ENCODE measurements around the gene CYP8B1. TPM values are rescaled to one million over a fixed set of nuclear protein-coding genes. Genes with fewer than 3 reads are reported as not detected.

Gene CYP8B1
- total and polyA plus RNA-seq, 9 of the 15 experiments (the other 6 are each of a cell fraction or from before 2014, with no cell fraction given): 0.04 TPM; not detected in 8

DNA sequence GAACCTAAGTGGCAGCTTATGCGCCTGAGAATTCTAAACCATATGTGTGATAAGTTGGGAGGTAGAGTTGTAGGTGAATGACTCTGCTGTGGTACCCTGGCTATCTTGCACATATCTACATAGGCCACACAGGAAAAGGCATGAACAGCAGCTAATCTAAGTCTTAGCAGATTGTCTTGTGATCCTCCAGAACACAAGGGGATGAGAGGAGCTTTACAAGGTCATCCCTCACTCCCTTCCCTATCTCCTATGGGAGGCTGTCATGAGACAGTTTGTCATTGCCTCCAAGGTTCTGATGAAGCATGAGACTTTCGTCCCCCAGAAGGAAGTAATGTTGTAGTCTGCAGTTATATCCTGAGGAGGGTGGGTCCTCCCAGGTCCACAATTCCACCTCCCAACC is 26.6 kb upstream of the CYP8B1 start (continued):
- TF ChIP-seq TFAM (CRISPR knock-in tag; conservative IDR thresholded peaks at IDR 0.05): no peak
- no peak for TF ChIP-seq ATF7 (IDR thresholded peaks at IDR 0.05)
- peak; percentile 24; the same call in 1 of the 2 replicates for TF ChIP-seq SMARCA4 (IDR thresholded peaks at IDR 0.05)
- TF ChIP-seq RBM14 (IDR thresholded peaks at IDR 0.05; ENCODE audit: borderline replicate concordance, insufficient read depth, low read depth, low read length): no peak
- TF ChIP-seq, protein P1, sequence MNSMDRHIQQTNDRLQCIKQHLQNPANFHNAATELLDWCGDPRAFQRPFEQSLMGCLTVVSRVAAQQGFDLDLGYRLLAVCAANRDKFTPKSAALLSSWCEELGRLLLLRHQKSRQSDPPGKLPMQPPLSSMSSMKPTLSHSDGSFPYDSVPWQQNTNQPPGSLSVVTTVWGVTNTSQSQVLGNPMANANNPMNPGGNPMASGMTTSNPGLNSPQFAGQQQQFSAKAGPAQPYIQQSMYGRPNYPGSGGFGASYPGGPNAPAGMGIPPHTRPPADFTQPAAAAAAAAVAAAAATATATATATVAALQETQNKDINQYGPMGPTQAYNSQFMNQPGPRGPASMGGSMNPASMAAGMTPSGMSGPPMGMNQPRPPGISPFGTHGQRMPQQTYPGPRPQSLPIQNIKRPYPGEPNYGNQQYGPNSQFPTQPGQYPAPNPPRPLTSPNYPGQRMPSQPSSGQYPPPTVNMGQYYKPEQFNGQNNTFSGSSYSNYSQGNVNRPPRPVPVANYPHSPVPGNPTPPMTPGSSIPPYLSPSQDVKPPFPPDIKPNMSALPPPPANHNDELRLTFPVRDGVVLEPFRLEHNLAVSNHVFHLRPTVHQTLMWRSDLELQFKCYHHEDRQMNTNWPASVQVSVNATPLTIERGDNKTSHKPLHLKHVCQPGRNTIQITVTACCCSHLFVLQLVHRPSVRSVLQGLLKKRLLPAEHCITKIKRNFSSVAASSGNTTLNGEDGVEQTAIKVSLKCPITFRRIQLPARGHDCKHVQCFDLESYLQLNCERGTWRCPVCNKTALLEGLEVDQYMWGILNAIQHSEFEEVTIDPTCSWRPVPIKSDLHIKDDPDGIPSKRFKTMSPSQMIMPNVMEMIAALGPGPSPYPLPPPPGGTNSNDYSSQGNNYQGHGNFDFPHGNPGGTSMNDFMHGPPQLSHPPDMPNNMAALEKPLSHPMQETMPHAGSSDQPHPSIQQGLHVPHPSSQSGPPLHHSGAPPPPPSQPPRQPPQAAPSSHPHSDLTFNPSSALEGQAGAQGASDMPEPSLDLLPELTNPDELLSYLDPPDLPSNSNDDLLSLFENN (IDR thresholded peaks at IDR 0.05; ENCODE audit: low read depth in 2 of 2, low read length in 2 of 2): 0 out of 4 replicates have a peak, but pooled peaks of 1 of the 2 experiments have one; percentile 15
- peak; percentile 34; the same call in 1 of the 2 replicates for TF ChIP-seq RNF2 (IDR thresholded peaks at IDR 0.05)
- TF ChIP-seq ARID1B (IDR thresholded peaks at IDR 0.05): peak; percentile 79
- TF ChIP-seq, protein P2, sequence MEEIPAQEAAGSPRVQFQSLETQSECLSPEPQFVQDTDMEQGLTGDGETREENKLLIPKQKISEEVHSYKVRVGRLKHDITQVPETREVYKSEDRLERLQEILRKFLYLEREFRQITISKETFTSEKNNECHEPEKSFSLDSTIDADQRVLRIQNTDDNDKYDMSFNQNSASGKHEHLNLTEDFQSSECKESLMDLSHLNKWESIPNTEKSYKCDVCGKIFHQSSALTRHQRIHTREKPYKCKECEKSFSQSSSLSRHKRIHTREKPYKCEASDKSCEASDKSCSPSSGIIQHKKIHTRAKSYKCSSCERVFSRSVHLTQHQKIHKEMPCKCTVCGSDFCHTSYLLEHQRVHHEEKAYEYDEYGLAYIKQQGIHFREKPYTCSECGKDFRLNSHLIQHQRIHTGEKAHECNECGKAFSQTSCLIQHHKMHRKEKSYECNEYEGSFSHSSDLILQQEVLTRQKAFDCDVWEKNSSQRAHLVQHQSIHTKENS (CRISPR knock-in tag; IDR thresholded peaks at IDR 0.05): no peak
- TF ChIP-seq KDM1A (IDR thresholded peaks at IDR 0.05): peak in 1 of 2 experiments; percentile 17; a peak in 1 of 4 replicates
- TF ChIP-seq RCOR1 (IDR thresholded peaks at IDR 0.05; ENCODE audit: borderline replicate concordance in 1 of 2, low read depth in 2 of 2, low read length in 2 of 2): 0 out of 4 replicates have a peak, but pooled peaks of 1 of the 2 experiments have one; percentile 46
- TF ChIP-seq ZNF766 (CRISPR knock-in tag; conservative IDR thresholded peaks at IDR 0.05): 0 out of 2 replicates have a peak, but pooled peaks have one; percentile 13
- TF ChIP-seq MEIS2 (IDR thresholded peaks at IDR 0.05; ENCODE audit: partially characterized antibody): peak; percentile 74
- TF ChIP-seq, protein P3, sequence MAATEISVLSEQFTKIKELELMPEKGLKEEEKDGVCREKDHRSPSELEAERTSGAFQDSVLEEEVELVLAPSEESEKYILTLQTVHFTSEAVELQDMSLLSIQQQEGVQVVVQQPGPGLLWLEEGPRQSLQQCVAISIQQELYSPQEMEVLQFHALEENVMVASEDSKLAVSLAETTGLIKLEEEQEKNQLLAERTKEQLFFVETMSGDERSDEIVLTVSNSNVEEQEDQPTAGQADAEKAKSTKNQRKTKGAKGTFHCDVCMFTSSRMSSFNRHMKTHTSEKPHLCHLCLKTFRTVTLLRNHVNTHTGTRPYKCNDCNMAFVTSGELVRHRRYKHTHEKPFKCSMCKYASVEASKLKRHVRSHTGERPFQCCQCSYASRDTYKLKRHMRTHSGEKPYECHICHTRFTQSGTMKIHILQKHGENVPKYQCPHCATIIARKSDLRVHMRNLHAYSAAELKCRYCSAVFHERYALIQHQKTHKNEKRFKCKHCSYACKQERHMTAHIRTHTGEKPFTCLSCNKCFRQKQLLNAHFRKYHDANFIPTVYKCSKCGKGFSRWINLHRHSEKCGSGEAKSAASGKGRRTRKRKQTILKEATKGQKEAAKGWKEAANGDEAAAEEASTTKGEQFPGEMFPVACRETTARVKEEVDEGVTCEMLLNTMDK (IDR thresholded peaks at IDR 0.05; ENCODE audit: borderline replicate concordance, insufficient read depth, low read depth, low read length, poor library complexity, severe bottlenecking): no peak
- peak; percentile 39; the same call in 1 of the 2 replicates for TF ChIP-seq SMAD4 (CRISPR knock-in tag; conservative IDR thresholded peaks at IDR 0.05)
- TF ChIP-seq CXXC5 (CRISPR knock-in tag; IDR thresholded peaks at IDR 0.05): 0 out of 2 replicates have a peak, but pooled peaks have one; percentile 15
- TF ChIP-seq, protein P4, sequence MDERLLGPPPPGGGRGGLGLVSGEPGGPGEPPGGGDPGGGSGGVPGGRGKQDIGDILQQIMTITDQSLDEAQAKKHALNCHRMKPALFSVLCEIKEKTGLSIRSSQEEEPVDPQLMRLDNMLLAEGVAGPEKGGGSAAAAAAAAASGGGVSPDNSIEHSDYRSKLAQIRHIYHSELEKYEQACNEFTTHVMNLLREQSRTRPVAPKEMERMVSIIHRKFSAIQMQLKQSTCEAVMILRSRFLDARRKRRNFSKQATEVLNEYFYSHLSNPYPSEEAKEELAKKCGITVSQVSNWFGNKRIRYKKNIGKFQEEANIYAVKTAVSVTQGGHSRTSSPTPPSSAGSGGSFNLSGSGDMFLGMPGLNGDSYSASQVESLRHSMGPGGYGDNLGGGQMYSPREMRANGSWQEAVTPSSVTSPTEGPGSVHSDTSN (CRISPR knock-in tag; IDR thresholded peaks at IDR 0.05; ENCODE audit: low read depth): no peak
- TF ChIP-seq, protein P4 (tag; conservative IDR thresholded peaks at IDR 0.05; ENCODE audit: low read depth): 0 out of 2 replicates have a peak, but pooled peaks have one; percentile 14
- no peak for TF ChIP-seq MCM5 (IDR thresholded peaks at IDR 0.05; ENCODE audit: low read depth)

All from K562 (cell line).